ENCODE results near the gene SPAG16.

SPAG16 gene

DNA sequence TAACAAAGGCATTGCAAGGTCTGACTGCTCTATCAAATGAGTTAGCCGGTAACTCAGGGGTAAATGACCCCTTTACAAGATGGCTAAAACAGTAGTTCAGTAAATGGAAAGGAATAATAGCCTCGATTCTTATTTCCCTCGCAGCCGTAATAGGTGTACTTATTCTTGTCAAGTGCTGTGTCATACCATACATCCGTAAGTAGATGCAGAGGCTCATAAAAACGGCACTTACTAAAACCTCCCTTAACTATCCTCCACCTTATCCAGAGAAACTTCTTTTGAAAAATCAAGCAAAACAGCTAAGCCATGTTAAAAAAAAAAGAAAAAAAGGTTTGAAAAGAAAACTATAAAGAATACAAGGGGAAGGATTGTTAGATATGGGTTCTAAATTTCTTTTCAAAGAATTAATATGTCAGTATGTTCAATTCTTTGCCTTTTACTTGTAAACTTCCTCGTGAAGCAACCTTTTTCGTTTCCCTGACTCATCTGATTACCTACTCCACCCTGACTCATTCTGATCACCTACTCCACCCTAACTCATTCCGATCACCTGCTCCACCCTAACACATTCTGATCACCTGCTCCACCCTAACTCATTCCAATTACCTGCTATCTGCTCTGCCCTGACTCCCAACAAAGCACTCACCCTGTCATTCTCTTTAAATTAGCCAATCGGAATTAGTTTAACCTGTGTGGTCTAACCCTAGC, 127.5 kb downstream of the SPAG16 start:
- no peak for DNase-seq

DNA sequence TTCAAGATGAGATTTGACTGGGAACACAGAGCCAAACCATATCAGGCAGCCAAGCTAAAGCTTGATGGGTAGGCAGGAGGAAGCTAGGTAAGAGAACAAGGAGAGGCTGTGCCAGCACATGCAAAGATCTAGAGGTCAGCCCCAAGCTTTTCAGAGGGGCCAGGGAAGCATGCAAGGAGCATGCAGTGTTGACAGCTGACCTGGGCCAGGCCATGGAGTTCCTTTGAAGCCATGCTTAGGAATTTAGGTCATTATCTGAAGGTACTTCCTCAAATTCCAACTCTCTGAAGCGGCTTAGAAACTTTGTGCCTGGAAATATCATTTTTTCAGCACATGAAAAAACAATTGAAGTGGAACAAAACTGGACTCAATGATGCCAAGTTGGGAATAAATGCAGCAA, 130.8 kb downstream of the SPAG16 start:
- DNase-seq: no peak

DNA sequence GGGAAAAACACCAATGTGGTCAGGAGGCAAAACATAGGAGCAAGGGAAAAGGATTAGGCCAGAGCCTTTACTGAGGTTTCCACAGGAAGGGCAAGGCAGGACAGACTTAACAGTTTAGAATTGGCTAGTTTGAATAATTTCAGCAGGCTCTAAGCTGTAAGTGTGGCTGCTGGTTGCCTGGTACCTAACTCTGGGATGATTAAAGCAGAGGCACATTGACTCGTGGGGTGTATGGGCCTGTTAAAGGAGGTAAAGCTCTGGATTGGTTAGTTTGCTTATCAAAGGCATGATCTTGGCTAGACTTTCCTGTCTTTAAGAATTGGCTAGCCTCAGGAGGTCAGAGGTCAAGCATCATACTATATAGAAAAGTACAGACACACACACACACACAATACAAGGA, 132.6 kb downstream of the SPAG16 start:
- no peak for DNase-seq

DNA sequence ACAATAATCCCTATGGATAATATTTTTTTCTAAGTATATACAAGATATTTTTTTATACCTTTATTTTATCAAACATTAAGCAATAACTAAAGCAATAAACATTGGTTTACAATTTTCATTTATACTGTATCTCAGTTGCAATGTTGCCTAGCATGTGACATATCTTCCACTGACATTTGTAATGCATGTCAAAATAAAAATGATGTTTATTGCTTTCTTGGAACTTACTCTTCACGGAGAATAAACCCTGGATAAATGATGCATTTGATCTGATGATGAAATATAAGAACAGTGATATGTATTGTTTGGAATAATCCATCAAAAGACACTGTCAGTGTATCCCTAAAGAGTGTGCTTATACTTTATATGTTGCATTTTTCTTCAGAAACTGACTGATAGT, 135.7 kb downstream of the SPAG16 start:
- DNase-seq: no peak

DNA sequence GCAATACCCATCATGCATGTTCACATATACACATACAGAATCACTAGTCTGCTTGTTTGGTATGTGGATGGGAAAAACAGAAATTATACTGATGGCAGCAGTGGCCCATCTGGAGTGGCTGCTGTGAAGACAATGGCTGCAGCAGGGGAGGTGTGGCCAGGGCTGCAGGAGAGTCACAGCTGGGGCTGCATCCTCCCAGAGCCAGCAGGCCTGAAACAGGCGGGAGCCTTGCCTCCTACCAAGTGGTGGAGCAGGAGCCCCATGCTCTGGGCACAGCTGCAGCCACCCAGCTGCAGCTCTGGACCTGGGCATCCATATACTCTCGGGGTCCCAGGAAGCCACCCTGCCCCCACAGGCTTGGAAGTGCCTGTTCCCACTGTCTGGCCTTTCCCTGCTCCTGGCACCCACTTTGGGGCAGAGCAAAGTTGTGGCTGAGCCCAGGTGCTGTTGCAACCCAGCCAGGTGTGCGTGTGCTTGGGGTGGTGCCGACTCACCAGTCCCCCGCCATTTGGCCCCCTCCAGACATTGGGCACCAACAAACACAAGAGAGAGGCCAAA, 136.6 kb downstream of the SPAG16 start:
- no peak for DNase-seq

DNA sequence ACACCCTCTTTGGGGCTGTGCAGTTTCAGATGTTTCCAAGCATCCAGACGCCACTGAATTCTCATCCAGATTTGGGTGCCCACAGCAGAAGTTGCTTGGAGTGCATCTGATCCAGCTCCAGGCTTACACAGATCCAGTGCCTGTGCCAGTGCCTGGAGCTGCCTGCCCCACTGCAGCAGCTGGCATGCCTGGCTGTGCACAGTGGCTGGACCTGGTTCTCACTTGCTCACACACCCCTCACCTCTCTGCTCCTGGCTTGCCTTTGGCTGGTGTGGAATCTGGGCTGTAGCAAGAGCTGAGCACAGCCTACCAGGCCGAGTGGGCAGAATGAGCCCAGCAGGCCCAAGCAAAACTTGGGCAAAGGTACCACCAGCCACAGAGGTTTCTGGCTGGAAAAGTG, 137.9 kb downstream of the SPAG16 start:
- DNase-seq: no peak

DNA sequence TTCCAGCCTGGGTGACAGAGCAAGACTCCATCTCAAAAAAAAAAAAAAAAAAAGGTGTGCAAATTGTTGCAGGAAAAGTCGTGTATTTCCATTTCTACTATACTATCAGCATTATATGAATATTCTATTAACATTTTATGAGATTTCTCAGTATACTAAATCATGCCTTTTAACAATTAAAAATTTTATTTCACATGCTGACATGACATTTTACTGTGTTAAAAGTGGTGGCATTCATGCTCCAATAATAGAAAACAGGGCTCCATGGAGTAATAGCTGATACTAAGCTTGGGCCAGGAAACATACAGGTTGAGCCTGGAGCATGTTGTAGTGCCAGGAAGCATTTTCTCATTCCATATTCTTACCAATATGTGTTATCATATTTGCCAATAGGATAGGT, 141.4 kb downstream of the SPAG16 start:
- no peak for DNase-seq

DNA sequence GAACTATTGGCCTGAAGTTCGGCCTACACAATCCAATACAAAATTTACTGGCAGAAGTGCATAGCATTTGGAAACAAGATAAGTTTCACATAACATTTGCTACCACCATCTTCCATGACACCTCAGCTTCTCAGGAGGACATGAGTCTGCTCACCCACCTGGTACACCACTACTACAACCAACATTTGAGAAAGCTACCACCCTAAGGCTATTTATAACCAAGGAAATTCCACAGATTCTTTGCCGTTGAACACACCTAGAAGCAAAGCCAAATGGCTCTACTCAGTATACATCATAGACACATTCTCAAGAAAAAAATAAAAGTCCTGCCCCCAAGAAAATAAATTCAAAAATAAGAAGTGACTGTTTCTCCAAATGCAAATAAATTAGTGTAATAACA, 145.3 kb downstream of the SPAG16 start:
- DNase-seq: no peak

DNA sequence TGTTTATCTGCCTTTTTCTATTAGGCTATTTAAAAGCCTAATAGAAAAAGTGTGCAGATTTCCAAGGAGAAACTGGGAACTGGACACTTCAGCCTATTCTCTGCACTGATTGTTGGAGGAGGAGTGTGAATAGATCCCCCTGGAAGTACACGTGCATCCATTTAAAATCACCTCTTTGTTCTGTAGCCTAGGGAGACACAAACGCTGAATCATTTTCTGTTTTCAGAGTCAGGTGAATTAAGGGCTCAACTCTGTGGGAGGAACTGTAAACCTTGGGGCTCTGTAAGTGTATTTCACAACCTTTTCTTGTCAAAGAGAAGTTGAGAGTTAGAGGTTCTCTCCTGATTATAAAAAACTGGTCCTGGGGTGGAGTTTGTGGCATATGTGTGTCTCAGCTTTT, 159.7 kb downstream of the SPAG16 start:
- DNase-seq: no peak

DNA sequence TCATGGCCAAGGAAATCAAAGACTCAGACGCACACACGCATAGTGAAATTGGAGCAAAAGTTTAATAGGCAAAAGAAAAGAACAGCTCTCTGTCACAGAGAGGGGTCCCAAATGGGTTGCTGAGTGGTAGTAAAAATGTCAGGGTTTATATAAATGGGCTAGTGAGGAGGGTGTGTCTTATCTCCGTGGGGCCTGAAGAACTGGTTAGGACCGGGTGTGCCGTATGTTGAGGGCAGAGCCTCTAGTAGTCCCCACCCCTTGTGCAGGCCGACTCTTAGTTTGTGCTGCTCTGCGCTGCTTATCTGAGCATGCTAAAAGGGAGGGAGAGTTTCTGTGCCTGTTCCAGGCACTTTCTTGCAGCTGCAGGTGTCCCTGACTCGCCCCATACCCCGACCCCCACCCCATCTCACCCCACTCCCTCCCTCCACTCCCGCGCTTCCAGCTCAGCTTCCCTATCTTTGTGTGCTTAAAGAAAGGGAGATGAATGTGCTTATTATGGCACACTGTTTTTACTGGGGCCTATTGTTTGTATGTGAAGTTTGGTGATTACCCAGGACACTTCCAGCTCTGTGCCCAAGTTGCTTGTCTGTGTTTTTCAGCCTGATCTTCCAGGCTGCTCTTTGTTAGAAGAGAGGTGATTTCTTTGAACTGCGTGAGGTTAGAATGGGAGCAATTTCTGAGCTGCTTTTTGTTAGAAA, 167.4 kb downstream of the SPAG16 start:
- DNase-seq: peak; percentile 8

DNA sequence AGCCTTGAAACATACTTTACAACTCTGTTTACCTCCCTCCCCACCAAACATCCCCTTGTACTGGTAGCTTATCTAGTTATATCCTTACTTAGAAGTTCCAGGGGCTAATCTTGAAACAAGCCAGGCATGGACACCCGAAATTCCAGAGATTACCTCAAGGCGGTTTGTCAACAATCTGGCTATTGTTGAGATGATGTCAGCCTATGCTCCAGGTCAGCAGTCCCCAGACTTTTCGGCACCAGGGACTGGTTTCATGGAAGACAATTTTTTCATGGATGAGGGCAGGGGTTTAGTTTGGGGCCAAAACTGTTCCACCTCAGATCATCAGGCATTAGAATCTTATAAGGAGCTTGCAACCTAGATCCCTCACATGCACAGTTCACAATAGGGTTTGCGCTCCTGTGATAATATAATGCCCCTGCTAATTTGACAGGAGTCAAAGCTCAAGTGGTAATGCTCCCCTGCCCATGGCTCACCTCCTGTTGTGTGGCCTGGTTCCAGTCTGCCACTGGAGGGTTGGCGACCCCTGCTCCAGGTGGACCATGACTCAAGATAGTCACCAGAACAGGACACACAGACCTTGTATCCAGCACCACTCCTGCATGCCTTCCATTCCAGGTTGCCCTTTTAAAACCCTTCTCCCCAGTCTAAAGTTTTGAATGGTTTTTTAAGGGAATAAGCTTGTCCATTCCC, 171.2 kb downstream of the SPAG16 start:
- no peak for DNase-seq

DNA sequence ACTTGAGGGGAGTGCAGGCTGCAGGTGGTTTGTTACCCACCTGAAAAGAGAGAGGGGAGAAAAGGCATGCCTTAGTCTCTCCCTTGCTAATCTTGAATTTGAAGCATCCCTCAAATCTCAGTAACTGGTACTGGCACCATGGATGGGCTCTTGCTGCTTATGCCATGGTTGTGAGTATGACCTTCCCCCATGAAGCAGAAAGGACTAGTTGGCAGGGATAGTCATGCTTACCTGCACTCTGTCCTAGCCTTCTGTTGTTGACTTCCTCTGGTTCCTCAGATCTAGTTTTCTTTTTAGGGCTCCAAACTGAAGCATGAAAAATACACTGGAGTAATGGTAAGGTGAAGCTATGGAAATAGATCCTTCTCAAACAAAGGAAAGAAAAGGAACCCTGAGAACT, 191.2 kb downstream of the SPAG16 start:
- DNase-seq: no peak

DNA sequence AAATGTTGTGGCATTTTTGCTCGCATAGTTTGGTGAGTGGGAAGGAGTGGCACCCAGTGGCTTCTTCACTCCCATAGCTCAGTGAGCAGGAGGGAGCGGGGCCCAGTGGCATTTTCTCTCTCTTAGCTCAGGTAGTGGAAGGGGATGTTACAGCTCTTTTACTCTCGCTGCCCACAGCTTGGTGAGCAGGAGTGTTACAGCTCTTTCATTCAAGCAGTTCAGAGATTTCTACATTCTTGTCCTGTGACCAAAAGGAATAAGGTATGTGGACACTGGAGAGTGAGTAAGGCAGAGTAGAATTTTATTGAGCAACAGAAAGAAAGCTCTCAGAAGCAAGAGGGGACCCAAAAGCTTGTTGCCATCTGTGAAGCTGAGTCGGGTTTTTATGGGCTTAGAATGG, 192.4 kb downstream of the SPAG16 start:
- no peak for DNase-seq

DNA sequence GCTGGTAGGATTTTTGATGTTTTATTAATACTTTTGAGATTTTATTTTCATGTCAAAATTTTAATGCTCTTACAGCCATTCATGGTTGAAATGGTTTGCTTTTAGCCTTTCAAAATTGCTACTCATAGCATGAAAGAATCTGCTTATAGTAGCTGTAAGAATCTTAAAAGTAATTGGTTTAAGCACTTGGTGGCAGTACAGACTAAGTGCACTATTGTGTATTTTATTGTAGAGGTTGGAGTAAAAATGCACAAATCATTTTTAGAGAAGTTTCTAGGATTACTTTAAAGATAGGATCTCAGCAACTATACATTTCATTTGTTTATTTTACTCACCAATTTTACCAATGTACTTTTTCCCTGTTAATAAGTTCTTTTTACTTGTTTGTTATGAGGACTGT, 205.8 kb downstream of the SPAG16 start:
- DNase-seq: no peak

DNA sequence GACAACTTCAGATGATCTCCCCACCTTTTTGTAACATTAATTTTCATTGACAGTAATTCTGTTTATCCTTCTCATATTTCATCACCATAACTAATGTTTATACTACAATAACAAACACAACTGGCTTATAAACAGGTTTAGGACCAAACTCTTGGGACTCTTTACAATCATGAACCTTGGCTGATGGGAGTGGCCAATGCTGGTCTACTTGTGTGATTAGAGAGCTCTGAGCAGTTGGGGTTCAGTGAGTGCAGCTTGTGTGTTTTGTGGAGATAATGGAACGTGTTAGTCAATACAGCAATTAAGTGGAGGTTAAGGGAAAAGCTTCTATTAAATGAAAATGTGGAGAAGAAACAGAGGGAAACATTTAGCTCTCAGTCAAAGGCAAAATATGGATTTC, 207.1 kb downstream of the SPAG16 start:
- no peak for DNase-seq

DNA sequence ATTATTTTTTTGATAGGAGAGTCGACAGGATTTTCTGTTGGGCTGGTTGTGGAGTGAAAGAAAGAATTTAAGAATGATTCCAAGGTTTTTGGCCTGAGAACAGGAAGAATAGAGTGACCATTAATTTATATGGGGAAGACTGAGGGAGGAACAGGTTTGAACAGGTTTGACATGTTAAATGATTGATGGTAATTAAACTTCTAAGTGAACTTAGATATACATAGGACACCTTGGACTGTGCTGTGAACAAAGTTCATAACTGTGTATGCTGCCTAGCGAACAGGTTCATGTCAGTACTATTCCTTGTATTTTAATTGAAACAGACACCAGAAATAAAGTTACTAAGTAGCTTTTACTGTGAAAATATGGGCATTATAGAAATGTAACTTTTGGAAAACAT, 212.0 kb downstream of the SPAG16 start:
- DNase-seq: no peak

DNA sequence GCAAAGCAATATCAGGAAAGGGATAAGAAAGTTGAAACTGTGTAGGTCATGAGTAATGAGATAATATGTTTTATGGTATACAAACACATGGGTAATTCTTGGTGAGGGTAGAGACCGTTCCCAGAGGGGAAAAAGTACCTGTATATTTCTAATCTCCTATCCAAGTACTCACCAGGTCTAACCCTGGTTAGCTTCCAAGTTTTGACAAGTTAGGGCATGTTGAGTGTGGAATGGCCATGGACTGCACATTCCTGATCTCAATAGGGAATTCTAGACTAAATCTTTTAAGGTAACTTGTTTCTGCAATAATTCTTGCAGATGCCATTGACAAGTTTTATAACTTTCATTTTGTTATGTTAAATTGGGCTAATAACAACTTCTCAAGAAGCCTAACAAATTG, 216.6 kb downstream of the SPAG16 start:
- no peak for DNase-seq

DNA sequence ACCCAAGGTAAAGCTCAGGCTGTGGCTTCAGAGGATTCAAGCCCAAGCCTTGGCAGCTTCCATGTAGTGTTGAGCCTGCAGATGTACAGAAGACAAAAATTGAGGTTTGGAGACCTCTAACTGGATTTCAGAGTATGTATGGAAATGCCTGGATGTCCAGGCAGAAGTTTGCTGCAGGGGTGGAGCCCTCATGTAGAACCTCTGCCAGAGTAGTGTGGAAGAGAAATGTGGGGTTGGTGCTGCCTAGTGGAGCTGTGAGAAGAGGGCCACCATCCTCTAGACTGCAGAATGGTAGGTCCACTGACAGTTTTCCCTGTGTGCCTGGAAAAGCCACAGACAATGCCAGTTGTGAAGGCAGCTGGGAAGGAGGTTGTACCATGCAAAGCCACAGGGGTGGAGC, 239.9 kb downstream of the SPAG16 start:
- DNase-seq: no peak

DNA sequence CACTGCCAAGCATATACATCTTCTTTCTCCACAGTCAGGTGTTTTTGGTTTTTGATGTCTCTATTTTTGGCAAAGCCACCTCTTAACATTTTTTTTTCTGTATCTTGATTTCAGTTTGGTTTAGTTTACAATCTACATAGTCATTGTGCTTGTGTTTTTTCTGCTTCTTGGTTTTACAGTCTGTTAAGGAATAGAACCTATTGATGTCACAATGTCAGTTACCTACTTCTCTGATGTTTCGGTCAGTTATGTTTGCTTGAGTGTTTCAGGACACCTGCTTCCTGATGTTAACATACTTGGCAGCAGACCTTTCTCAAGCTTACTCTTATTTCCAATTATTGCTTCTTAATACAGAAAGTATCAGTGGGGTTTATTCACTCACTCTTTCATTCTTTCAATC, 253.3 kb downstream of the SPAG16 start:
- DNase-seq: no peak

DNA sequence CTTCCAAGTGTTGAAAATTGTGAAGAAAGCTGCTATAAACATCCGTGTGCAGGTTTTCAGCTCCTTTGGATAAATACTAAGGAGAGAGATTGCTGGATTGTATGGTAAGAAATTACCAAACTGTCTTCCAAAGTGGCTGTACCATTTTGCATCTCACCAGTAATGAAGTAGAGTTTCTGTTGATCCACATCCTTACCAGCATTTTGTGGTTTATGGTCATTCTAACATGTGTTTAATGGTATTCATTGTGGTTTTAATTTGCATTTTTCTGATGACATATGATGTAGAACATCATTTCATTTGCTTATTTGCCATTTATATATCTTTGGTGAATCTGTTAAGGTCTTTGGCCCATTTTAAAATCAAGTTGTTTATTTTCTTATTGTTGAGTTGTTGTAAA, 260.7 kb downstream of the SPAG16 start:
- no peak for DNase-seq

DNA sequence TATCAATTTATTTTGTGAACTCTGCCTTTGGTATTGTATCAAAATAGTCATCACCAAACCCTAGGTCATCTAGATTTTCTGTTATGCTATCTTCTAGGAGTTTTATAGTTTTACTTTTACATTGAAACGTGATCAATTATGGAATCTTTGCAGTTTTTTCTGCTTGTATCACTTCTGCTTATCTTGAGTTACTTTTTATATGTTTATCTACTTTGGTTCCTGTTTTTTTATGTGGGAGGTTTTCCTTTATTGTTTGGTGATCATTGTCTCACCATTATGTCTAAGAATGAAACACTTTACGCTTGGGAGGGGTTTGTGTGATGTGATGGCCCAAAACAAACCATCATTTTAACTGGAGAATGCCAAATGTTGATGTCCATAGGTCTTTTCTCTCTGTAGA, 261.2 kb downstream of the SPAG16 start:
- DNase-seq: no peak

DNA sequence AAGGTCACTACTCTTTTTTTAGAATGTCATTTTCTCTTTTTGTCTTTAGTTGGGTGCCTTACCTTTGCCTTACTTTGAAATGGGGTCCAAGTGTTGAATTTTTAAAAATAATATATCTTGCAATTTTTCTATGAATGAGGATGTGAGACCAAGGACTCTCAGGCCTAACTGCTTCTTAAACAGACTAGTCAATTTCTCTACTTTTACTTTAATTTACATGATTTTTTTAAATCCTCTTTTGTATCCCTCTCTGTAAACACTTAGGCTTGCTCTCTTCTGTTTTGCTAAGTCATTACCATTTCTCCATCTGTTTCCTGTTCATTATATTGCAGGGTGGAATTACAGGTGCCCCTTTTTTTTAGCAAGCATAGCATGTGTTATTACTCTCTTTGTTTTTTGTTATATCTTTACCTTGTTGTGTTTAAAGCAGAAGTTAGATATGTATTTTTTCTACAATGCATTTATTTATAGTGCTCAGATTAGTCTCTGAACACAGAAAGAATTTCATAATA, 261.8 kb downstream of the SPAG16 start:
- DNase-seq: peak; percentile 73

DNA sequence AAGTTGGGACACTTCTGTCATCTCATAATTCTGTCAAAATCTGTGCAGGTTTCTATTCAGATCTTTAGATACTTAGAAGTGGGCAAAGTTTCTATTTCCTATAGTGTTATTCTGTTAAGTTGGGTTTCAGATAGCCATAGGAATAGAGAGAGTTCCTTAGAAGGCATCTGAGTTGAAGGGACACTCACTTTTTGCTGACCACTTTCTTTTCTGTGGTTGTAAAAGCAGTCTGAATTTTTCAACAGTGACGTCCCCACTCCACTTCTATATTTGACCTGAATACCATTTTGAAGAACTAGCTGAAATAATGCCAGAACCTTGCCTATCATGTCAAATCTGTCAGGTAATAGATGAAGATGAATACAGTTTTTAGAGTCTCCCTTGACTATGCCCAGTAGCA, 267.3 kb downstream of the SPAG16 start:
- no peak for DNase-seq

DNA sequence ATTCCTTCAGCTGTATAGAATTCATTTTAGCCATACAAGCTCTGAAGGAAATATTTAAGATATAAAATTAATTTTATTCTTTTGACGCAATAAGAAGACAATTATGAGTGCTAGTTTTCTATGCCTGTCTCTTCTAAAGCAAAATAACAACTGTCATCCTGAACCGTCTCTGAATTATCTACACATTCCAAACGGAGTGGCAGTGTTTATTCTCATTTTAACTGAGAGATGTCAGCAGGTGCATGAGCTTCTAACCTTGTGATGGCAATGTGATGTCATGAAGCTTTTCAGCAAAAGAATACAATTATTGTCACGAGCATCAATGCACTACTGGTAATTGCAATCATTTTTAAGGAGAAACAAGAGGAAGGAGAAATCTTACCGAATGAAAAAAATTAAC, 274.8 kb downstream of the SPAG16 start:
- DNase-seq: no peak
